ENCODE data around the gene ADGRL3.
"Not testable (repeated sequence)": the region's sequence is repeated elsewhere in the genome, so short reads cannot be mapped to it uniquely, and the experiment has no call there.

Gene ADGRL3

GRCh38 chr4:61763682-61764081, 563.6 kb downstream of the ADGRL3 start:
- no peak for DNase-seq (ENCODE audit: low spot score)
- no peak for TF ChIP-seq CTCF (IDR thresholded peaks at IDR 0.05; ENCODE audit: borderline replicate concordance, control extremely low read depth, extremely low read depth, insufficient read depth, missing control alignments)
- in situ Hi-C loops (cut with MboI; ENCODE audit: low sequenced_read_pairs, unreplicated experiment), result no loop called here

DNA sequence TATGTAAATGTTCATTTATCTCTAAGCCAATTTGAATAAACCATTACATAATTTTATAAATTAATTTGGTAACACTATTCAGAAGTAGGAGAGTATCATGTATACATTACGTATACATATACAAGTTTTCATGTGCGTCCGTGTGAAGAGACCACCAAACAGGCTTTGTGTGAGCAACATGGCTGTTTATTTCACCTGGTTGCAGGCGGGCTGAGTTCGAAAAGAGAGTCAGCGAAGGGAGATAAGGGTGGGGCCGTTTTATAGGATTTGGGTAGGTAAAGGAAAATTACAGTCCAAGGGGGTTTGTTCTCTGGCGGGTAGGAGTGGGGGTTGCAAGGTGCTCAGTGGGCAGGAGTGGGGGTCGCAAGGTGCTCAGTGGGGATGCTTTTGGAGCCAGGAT, 564.0 kb downstream of the ADGRL3 start:
- in situ Hi-C loops (cut with MboI; ENCODE audit: low sequenced_read_pairs, unreplicated experiment); DNase-seq (ENCODE audit: low spot score): not testable (repeated sequence)

GRCh38 chr4:61769444-61770167, 569.5 kb downstream of the ADGRL3 start:
- DNase-seq (ENCODE audit: low spot score); in situ Hi-C loops (cut with MboI; ENCODE audit: low sequenced_read_pairs, unreplicated experiment): not testable (repeated sequence)

- in situ Hi-C loops (cut with MboI; ENCODE audit: low sequenced_read_pairs, unreplicated experiment), result no loop called here
- no peak for TF ChIP-seq CTCF (IDR thresholded peaks at IDR 0.05; ENCODE audit: borderline replicate concordance, control extremely low read depth, extremely low read depth, insufficient read depth, missing control alignments)
- no peak for DNase-seq (ENCODE audit: low spot score)
Measured at GRCh38 chr4:61770456-61770855, 570.3 kb downstream of the ADGRL3 start.

- TF ChIP-seq CTCF (IDR thresholded peaks at IDR 0.05; ENCODE audit: borderline replicate concordance, control extremely low read depth, extremely low read depth, insufficient read depth, missing control alignments), result no peak
- in situ Hi-C loops (cut with MboI; ENCODE audit: low sequenced_read_pairs, unreplicated experiment), result no loop called here
- DNase-seq (ENCODE audit: low spot score), result no peak
Measured at GRCh38 chr4:61771056-61771455, 570.9 kb downstream of the ADGRL3 start.

DNA sequence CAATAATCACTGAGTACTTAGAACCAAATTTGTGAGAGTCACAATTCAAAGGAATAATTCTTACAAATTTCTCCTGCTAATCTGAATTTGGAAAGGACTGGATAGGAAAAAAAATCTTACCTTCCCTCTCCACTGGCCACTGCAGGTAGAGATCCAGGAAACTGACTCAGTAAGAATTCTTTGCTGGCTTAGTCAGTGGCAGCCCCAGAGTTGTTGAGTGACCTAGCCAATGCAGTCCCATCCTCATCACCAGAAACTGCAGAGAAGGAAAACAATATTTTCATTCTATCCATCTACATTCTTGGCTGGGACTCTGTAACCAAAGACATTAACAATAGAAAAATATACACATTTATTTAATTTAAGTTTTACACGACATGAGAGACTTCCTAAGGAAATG, 572.0 kb downstream of the ADGRL3 start:
- no peak for DNase-seq (ENCODE audit: low spot score)
- in situ Hi-C loops (cut with MboI; ENCODE audit: low sequenced_read_pairs, unreplicated experiment), result no loop called here
- TF ChIP-seq CTCF (IDR thresholded peaks at IDR 0.05; ENCODE audit: borderline replicate concordance, control extremely low read depth, extremely low read depth, insufficient read depth, missing control alignments), result no peak

DNA sequence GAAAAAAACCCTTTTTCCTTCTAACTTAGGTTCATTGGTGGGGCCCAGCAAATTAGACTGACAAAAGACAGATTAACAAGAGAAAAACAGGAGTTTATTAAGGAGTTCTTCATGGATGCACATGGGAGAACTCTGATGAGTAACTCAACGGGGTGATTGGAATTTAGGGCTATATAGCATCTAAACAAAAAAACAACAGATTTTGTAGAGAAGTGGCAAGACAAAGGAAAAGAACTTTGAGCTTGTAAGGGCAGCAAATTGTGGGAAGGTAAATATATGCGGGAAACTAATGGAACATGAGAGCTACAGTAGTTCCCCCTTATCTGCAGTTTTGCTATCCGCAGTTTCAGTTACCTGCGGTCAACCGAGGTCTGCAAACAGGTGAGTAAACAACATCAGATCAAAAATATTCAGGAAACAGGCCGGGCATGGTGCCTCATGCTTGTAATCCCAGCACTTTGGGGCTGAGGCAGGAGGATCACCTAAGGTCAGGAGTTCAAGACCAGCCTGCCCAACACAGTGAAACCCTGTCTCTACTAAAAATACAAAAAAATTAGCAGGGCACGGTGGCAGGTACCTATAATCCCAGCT, 573.6 kb downstream of the ADGRL3 start:
- no peak for TF ChIP-seq CTCF (IDR thresholded peaks at IDR 0.05; ENCODE audit: borderline replicate concordance, control extremely low read depth, extremely low read depth, insufficient read depth, missing control alignments)
- in situ Hi-C loops (cut with MboI; ENCODE audit: low sequenced_read_pairs, unreplicated experiment), result no loop called here
- no peak for DNase-seq (ENCODE audit: low spot score)
